HepG2 (cell line): ENCODE measurements around the gene CPT1B. TPM values are rescaled to one million over a fixed set of nuclear protein-coding genes. Genes with fewer than 3 reads are reported as not detected.
A peak's percentile ranks its signal among the peaks of the same experiment; 100 is the strongest.

Experiments used
- ASH2L ChIP-seq: fragments of 300-600, 200-600 bp; sonication (generic); IDR thresholded peaks from 2 replicates; pipeline ENCODE4 v1.7.0; 2017; ENCODE audit warnings: low read depth, mild to moderate bottlenecking, moderate library complexity, mixed read lengths, low read length; ENCODE audit not compliant: insufficient read length
- KDM2A ChIP-seq: sonication (generic); formaldehyde crosslinking; IDR thresholded peaks from 2 replicates; pipeline ENCODE4 v1.4.0; 2020; ENCODE audit warnings: low read depth, missing genetic modification reagents, borderline replicate concordance
- KLF6 ChIP-seq: IDR thresholded peaks from 2 replicates; pipeline ENCODE4 v1.8.0; 2016; ENCODE audit warnings: missing biosample characterization, missing genetic modification reagents
- NR2C2 ChIP-seq: sonication (generic); formaldehyde crosslinking; IDR thresholded peaks from 2 replicates; pipeline ENCODE4 v1.4.0; 2020; ENCODE audit warnings: missing genetic modification reagents, mild to moderate bottlenecking, moderate library complexity, borderline replicate concordance
- REXO4 ChIP-seq: sonication (generic); formaldehyde crosslinking; IDR thresholded peaks from 2 replicates; pipeline ENCODE4 v1.8.0; 2022; ENCODE audit warnings: missing genetic modification reagents, mild to moderate bottlenecking, borderline replicate concordance
- SNAPC5 ChIP-seq: sonication (generic); formaldehyde crosslinking; IDR thresholded peaks from 2 replicates; pipeline ENCODE4 v1.8.1; 2023; ENCODE audit warnings: mild to moderate bottlenecking, missing genetic modification reagents, borderline replicate concordance
- TGIF2 ChIP-seq: IDR thresholded peaks from 2 replicates; pipeline ENCODE4 v1.6.1; 2016; ENCODE audit warnings: control low read depth, missing compliant biosample characterization
- ZBTB42 ChIP-seq: sonication (generic); formaldehyde crosslinking; IDR thresholded peaks from 2 replicates; pipeline ENCODE4 v1.5.0; 2020; ENCODE audit warnings: mild to moderate bottlenecking, missing genetic modification reagents
- ZMAT5 ChIP-seq: sonication (generic); formaldehyde crosslinking; IDR thresholded peaks from 2 replicates; pipeline ENCODE4 v1.5.0; 2020; ENCODE audit warnings: mild to moderate bottlenecking, low read depth, missing genetic modification reagents, borderline replicate concordance
- ZNF138 ChIP-seq: sonication (generic); formaldehyde crosslinking; IDR thresholded peaks from 2 replicates; pipeline ENCODE4 v1.5.0; 2020; ENCODE audit warnings: mild to moderate bottlenecking, low read depth, missing genetic modification reagents
- ZNF280B ChIP-seq: sonication (generic); formaldehyde crosslinking; IDR thresholded peaks from 2 replicates; pipeline ENCODE4 v1.5.0; 2020; ENCODE audit warnings: missing genetic modification reagents, mild to moderate bottlenecking, borderline replicate concordance
- ZNF337 ChIP-seq: sonication (generic); formaldehyde crosslinking; IDR thresholded peaks from 2 replicates; pipeline ENCODE4 v1.5.1; 2020; ENCODE audit warnings: missing genetic modification reagents, low read depth, mild to moderate bottlenecking, borderline replicate concordance
- ZNF501 ChIP-seq: sonication (generic); formaldehyde crosslinking; IDR thresholded peaks from 2 replicates; pipeline ENCODE4 v1.5.1; 2020; ENCODE audit warnings: mild to moderate bottlenecking, moderate library complexity, missing genetic modification reagents
- ZNF598 ChIP-seq: sonication (generic); formaldehyde crosslinking; IDR thresholded peaks from 2 replicates; pipeline ENCODE4 v1.5.1; 2020; ENCODE audit warnings: mild to moderate bottlenecking, missing genetic modification reagents, borderline replicate concordance
- ZNF770 ChIP-seq: sonication (generic); formaldehyde crosslinking; IDR thresholded peaks from 2 replicates; pipeline ENCODE4 v1.5.0; 2020; ENCODE audit warnings: mild to moderate bottlenecking, missing genetic modification reagents
- polyA plus RNA-seq, 8 experiments: library from polyadenylated mRNA; depleted of rRNA in 3 of 8; stranded (reverse) in 7 of 8; unstranded in 1 of 8; fragments of >200 nt; fragmentation: Illumina TruSeq in 4 of 8; extraction: Trizol in 4 of 8; gene quantifications; 2 replicates each; pipeline versions ENCODE4 v1.2.1 to v1.2.3, GENCODE V29; 2011 to 2016; ENCODE audit warnings: low read depth in 4 of 8, missing spikeins in 1 of 8, mixed read lengths in 1 of 8; ENCODE audit not compliant: insufficient read depth in 1 of 8
- total RNA-seq, 5 experiments: library from RNA; depleted of rRNA; stranded (reverse); fragments of >200 nt; fragmentation: Illumina TruSeq; extraction: Trizol; gene quantifications; 2 replicates each; pipeline ENCODE4 v1.2.3, GENCODE V29; 2016; ENCODE audit warnings: low read depth in 1 of 5
- TF ChIP-seq, protein P1 (sequence below): sonication (generic); formaldehyde crosslinking; conservative IDR thresholded peaks from 2 replicates; pipeline ENCODE4 v1.8.1; 2023; ENCODE audit warnings: missing genetic modification reagents
- TF ChIP-seq, protein P2 (sequence below): sonication (generic); formaldehyde crosslinking; IDR thresholded peaks from 2 replicates; pipeline ENCODE4 v1.4.0; 2020; ENCODE audit warnings: mild to moderate bottlenecking, missing genetic modification reagents

The CPT1B gene
- total and polyA plus RNA-seq, 2 of the 13 experiments (the other 11 are each of a cell fraction or from before 2014, with no cell fraction given), result 9.2 to 19.5 TPM

- no peak; the same call in 1 of the 2 replicates for TF ChIP-seq ZBTB42 (CRISPR knock-in tag)
- no peak for TF ChIP-seq ZNF337 (CRISPR knock-in tag)
- no peak; the same call in 1 of the 2 replicates for TF ChIP-seq NR2C2 (CRISPR knock-in tag)
- peak; percentile 45; the same call in 1 of the 2 replicates for TF ChIP-seq ZNF138
- no peak for TF ChIP-seq ZNF280B (CRISPR knock-in tag)
- peak; percentile 57; the same call in 1 of the 2 replicates for TF ChIP-seq REXO4
- peak; percentile 55; the same call in 1 of the 2 replicates for TF ChIP-seq ZNF770
- TF ChIP-seq, protein P1, sequence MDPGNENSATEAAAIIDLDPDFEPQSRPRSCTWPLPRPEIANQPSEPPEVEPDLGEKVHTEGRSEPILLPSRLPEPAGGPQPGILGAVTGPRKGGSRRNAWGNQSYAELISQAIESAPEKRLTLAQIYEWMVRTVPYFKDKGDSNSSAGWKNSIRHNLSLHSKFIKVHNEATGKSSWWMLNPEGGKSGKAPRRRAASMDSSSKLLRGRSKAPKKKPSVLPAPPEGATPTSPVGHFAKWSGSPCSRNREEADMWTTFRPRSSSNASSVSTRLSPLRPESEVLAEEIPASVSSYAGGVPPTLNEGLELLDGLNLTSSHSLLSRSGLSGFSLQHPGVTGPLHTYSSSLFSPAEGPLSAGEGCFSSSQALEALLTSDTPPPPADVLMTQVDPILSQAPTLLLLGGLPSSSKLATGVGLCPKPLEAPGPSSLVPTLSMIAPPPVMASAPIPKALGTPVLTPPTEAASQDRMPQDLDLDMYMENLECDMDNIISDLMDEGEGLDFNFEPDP (CRISPR knock-in tag), result no peak
- peak; percentile 70 for TF ChIP-seq KDM2A (CRISPR knock-in tag)
- no peak for TF ChIP-seq ZMAT5 (CRISPR knock-in tag)
- TF ChIP-seq ZNF598, result no peak
- TF ChIP-seq ZNF501 (CRISPR knock-in tag), result no peak
- TF ChIP-seq ASH2L, result peak; percentile 25
- TF ChIP-seq SNAPC5 (CRISPR knock-in tag), result no peak
- peak; percentile 40; the same call in 1 of the 2 replicates for TF ChIP-seq TGIF2 (CRISPR knock-in tag)
- TF ChIP-seq, protein P2, sequence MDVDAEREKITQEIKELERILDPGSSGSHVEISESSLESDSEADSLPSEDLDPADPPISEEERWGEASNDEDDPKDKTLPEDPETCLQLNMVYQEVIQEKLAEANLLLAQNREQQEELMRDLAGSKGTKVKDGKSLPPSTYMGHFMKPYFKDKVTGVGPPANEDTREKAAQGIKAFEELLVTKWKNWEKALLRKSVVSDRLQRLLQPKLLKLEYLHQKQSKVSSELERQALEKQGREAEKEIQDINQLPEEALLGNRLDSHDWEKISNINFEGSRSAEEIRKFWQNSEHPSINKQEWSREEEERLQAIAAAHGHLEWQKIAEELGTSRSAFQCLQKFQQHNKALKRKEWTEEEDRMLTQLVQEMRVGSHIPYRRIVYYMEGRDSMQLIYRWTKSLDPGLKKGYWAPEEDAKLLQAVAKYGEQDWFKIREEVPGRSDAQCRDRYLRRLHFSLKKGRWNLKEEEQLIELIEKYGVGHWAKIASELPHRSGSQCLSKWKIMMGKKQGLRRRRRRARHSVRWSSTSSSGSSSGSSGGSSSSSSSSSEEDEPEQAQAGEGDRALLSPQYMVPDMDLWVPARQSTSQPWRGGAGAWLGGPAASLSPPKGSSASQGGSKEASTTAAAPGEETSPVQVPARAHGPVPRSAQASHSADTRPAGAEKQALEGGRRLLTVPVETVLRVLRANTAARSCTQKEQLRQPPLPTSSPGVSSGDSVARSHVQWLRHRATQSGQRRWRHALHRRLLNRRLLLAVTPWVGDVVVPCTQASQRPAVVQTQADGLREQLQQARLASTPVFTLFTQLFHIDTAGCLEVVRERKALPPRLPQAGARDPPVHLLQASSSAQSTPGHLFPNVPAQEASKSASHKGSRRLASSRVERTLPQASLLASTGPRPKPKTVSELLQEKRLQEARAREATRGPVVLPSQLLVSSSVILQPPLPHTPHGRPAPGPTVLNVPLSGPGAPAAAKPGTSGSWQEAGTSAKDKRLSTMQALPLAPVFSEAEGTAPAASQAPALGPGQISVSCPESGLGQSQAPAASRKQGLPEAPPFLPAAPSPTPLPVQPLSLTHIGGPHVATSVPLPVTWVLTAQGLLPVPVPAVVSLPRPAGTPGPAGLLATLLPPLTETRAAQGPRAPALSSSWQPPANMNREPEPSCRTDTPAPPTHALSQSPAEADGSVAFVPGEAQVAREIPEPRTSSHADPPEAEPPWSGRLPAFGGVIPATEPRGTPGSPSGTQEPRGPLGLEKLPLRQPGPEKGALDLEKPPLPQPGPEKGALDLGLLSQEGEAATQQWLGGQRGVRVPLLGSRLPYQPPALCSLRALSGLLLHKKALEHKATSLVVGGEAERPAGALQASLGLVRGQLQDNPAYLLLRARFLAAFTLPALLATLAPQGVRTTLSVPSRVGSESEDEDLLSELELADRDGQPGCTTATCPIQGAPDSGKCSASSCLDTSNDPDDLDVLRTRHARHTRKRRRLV (CRISPR knock-in tag), result no peak; the same call in 1 of the 2 replicates
- no peak; the same call in 1 of the 2 replicates for TF ChIP-seq KLF6
Observed at GRCh38 chr22:50529897-50530579, 48.2 kb downstream of the CPT1B start, which contains the start of gene TYMP (continued).
